NK-92 (cell line): ENCODE data around the gene CPEB1.
"Not testable (repeated sequence)": the region's sequence is repeated elsewhere in the genome, so short reads cannot be mapped to it uniquely, and the experiment has no call there.

Experiments used
- DNase-seq: peaks from one replicate; lab custom pipeline; 2025; ENCODE audit not compliant: unreplicated experiment; lab: John Stamatoyannopoulos, UW

Gene CPEB1

GRCh38 chr15:82530606-82531379, 116.4 kb downstream of the CPEB1 start:
- no peak for DNase-seq

- no peak for DNase-seq
Observed at GRCh38 chr15:82530006-82530405, 117.2 kb downstream of the CPEB1 start.

GRCh38 chr15:82513587-82513986, 133.6 kb downstream of the CPEB1 start:
- DNase-seq, result not testable (repeated sequence)

- DNase-seq, result not testable (repeated sequence)
Observed at GRCh38 chr15:82507693-82508092, 139.5 kb downstream of the CPEB1 start.

GRCh38 chr15:82507087-82507486, 140.1 kb downstream of the CPEB1 start:
- DNase-seq, result not testable (repeated sequence)

GRCh38 chr15:82505842-82506241, 141.3 kb downstream of the CPEB1 start:
- not testable (repeated sequence) for DNase-seq

GRCh38 chr15:82504074-82504473, 143.1 kb downstream of the CPEB1 start:
- DNase-seq, result not testable (repeated sequence)

- DNase-seq, result not testable (repeated sequence)
Observed at GRCh38 chr15:82502700-82503339, 144.3 kb downstream of the CPEB1 start.

- not testable (repeated sequence) for DNase-seq
Observed at GRCh38 chr15:82500772-82501171, 146.4 kb downstream of the CPEB1 start.

- not testable (repeated sequence) for DNase-seq
Observed at GRCh38 chr15:82497978-82498377, 149.2 kb downstream of the CPEB1 start.
